ENCODE results near the gene ASCL1.

Gene ASCL1

GRCh38 chr12:102957339-102958050, at the start of gene ASCL1:
TSS of gene ASCL1 (plus strand) at chr12:102957674. CDS start at chr12:102958245, 571 bp downstream.
- DNase-seq (ENCODE audit: low read depth), result no peak

- no peak for DNase-seq (ENCODE audit: low read depth)
These were observed 49.6 kb upstream of the ASCL1 start for GRCh38 chr12:102907918-102908317.

DNA sequence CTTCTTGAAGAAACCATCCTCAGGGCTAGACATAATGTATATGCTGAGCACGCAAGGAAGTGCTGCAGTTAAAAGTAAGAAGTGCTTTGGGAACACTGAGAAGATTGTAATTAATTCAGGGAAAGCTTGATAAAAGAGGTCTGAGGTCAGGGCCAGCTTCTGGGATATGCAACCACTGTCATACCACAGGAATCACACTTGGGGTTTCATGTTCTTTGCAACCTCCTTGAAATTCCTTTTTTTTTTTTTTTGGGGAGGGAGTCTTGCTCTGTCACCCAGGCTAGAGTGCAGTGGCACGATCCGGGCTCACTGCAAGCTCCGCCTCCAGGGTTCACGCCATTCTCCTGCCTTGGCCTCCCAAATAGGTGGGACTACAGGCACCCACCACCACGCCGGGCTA, 47.3 kb upstream of the ASCL1 start:
- DNase-seq (ENCODE audit: low read depth), result no peak

- no peak for DNase-seq (ENCODE audit: low read depth)
These were observed 46.7 kb upstream of the ASCL1 start for GRCh38 chr12:102910792-102911191.

- no peak for DNase-seq (ENCODE audit: low read depth)
These were observed 46.2 kb upstream of the ASCL1 start for GRCh38 chr12:102911320-102911719.

DNA sequence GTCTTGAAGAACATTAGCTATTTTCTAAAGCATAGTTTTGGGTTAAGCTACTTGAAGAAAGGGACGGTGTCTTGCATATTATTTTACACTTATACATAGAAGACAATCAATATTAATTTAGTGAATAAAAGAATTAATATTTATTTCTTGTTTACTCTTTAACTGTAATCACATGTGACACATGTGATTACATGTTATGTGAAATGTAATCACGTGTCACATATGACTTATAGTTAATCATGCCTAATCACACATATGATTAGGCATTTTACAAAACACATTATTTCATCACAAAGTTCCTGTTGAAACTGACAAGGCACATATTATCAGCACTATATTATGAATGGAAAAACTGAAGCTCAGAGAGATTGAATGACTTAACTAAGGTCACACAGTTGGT, 45.2 kb upstream of the ASCL1 start:
- DNase-seq (ENCODE audit: low read depth), result no peak

GRCh38 chr12:102913453-102914226, 43.8 kb upstream of the ASCL1 start:
- no peak for DNase-seq (ENCODE audit: low read depth)

- DNase-seq (ENCODE audit: low read depth), result no peak
These were observed 41.0 kb upstream of the ASCL1 start for GRCh38 chr12:102916252-102917025.

DNA sequence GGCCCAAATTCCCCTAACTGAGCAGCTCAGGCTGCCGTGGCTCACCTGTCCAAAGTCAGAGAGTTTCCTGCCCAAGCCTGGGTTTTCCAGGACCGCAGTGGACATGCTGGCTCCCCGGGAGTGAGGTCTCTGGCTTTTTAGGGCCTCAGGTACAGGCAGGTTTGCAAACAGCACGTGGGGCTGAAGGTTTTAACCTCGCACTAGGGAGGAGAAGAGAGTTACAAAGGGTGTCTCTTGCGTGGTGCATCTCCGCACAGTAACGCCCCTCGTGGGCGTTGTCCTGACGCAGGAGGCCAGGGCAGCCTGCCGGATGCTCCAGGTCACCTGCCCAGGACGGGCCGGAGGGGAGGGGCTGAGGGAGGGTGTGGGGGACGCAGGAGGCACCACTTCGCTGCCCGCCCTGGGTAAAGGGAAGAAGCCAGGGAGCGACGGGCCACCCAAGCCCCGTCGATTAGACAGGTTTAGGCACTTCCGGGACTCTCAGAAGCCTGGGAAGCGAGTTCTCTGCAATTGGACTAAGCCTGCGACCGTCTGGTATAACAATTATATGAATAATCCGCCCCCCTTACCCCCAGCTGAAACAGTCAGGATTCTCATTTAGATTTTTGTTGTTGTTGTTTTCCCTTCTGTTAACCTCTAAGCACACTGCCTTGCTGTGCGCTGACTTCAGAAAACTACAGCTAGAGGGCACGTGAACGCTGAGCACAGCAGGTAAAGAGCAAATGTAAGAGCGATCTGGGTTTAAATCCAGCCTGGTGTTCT, 40.3 kb upstream of the ASCL1 start, which contains the start of gene PAH:
Gene PAH (minus strand): TSS at position 219 of the 762 bp plus-strand sequence. CDS start 114 bp downstream, at position 105.
- DNase-seq (ENCODE audit: low read depth), result no peak

- DNase-seq (ENCODE audit: low read depth), result no peak
These were observed 38.6 kb upstream of the ASCL1 start for GRCh38 chr12:102918840-102919239.

- no peak for DNase-seq (ENCODE audit: low read depth)
These were observed 37.2 kb upstream of the ASCL1 start for GRCh38 chr12:102920271-102920670.

- DNase-seq (ENCODE audit: low read depth), result no peak
These were observed 36.2 kb upstream of the ASCL1 start for GRCh38 chr12:102921240-102921639.

DNA sequence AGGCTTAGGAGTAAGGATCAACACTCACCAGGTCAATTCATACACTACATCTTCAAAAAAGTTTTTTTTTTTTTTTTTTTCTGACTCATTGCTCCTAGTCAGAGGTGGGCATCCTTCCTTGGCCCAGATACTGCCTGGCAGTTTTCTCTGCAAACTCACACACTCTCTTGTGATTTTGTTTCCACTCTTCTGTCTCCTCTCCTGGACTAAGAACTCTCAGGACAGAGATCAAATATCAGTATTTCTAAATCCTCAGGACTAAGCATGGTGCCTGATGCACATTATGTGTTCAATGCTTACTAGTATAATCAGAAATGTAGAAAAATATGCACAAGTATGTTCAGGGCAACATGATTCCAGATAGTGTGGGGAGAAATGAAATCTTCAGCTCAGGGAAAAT, 30.3 kb upstream of the ASCL1 start:
- DNase-seq (ENCODE audit: low read depth), result no peak

DNA sequence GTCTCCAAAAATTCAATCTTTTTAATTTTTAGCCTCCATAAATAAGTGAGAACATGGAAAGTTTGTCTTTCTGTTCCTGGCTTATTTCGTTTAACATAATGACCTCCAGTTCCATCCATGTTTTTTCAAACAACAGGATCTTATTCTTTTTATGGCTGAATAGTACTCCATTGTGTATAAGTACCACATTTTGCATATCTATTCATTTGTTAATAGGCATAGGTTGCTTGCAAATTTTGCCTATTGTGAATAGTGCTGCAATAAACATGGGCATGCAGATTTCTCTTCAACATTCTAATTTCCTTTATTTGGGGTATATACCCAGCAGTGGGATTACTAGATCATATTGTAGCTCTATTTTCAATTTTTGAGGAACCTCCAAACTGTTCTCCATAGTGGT, 24.3 kb upstream of the ASCL1 start:
- DNase-seq (ENCODE audit: low read depth), result no peak

GRCh38 chr12:102939059-102939458, 18.4 kb upstream of the ASCL1 start:
- DNase-seq (ENCODE audit: low read depth), result no peak

GRCh38 chr12:102939670-102940222, 17.7 kb upstream of the ASCL1 start:
- DNase-seq (ENCODE audit: low read depth), result no peak

GRCh38 chr12:102946042-102946441, 11.4 kb upstream of the ASCL1 start:
- no peak for DNase-seq (ENCODE audit: low read depth)

DNA sequence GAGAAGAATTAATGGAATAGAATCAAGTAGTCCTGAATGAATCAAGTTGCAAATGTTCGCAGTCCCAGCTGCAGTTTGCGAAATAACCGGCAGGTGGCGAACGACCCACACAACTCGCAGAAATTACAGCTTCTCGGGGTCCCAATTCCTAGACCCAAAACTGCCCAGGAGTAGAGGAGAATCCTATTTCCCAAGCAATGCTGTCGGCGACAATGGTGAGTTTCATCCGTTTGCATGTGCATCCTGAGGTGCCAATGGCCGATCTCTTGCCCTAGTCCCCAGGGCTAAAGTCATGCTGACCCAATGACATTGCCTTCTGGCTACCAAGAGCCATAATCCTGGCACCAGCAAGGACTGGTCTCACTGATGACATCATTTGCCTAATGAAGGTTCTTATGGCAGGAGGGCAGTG, 8.5 kb upstream of the ASCL1 start:
- peak; percentile 37 for DNase-seq (ENCODE audit: low read depth)

DNA sequence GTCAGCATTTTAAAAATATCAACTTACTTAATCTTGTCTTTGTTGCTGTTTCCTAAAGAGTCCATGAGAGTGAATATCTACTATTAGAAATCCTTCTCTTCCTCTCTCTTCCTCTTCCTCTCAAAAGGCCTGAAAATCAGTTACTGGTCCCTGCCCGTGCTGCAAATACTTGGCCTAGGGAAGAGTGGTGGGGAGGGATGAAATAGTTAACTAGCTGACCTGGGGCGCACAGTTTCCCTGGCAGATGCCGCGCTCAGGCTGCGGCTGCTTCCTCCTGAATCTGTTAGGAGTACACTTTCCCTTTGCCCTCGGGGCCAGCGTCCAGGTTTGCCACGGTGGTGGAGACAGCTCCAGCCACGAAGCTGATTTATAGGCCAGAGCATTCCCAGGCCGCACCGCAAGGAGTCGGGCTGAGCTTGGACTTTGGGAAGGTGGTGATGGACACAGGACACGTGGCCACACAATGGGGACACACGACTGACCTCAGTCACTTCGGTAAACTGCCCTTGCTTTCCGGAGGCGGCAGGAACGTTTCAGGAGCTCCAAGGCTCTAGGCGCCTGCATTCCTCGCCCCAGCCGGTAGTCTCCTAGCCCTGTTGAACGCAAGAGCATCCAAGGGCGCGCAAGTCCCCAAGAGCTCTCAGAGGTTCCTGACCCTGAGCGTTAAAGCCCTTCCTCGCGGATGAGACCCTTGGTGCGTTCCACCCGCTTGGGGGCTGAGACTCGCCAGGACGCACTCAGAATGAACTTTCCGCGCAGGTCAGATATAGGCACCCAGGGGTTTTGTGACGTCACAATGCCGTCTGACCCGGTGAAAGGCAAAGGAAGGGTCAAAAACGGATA, 7.1 kb upstream of the ASCL1 start:
- no peak for DNase-seq (ENCODE audit: low read depth)

DNA sequence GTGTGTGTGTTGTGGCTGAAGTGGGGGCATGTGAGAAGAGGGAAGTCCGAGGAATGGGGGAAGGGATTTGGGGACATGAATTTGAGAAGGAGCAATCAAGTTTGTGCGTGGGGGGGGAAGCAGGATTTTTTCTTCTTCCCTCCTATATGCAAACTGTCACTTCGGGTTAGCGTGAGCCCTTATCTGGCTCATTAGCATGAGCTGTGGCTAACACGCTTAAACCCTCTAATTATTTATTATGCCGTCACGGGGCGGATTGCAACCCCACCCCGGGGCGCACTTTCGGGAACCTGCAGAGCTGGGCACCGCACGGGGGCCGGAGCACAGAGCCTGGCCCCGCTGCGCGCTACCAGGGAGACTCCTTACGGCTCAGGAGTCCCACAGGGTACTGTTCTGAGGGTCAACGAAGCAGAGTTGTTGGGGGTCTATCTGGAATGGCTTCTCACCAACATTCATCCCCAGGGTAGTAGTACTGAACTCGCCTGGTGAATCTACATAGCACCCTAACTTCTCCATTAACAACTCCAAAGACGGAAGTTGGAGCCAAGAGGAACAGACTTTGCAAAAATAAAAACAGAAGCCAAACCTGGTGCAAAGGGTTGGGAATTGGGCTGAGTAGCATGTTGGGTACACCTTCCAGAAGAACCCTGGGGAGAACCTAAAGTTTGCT, 6.4 kb upstream of the ASCL1 start:
- DNase-seq (ENCODE audit: low read depth), result no peak
